Measurements from ENCODE around the gene ASCC1. TPM values are rescaled to one million over a fixed set of nuclear protein-coding genes. Genes with fewer than 3 reads are reported as not detected.

The ASCC1 gene
- total and polyA plus RNA-seq, 2 donors (not counting 1 experiment from before 2014, with no cell fraction given) = 17.9 to 28.1 TPM

DNA sequence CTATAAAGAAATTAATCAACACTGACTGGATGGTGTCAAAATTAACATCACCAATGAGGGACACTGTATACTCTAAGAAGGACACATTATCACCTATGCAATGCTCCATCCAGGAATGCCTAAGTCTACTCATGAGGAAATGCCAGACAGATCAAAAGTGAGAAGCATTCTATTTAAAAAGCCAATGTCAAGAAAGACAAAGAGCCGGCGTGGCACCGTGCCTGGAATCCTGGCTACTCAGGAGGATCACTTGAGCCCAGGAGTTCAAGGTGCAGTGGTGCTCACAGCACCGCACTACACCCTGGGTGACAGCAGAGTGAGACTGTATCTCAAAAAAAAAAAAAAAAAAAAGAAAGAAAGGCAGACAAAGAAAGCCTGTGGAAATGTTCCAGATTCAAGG, 45.8 kb downstream of the ASCC1 start:
- DNase-seq (no peak), ATAC-seq (ENCODE audit: low read depth) (no peak)
- H3K36me3 ChIP-seq (replicated peaks in 1 of 2; ENCODE audit: control extremely low read depth in 1 of 2, control insufficient read depth in 1 of 2, extremely low read depth in 1 of 2, insufficient read depth in 2 of 2, low read length in 1 of 2) = peaks cover 0 to 14% of the 10 kb centered on the region in 2 experiments
- H3K9me3 ChIP-seq (ENCODE audit: control extremely low read depth in 1 of 3, control insufficient read depth in 2 of 3, insufficient read depth in 1 of 3, low read length in 2 of 3) = no peaks in the 10 kb centered on the region
- Mint-ChIP-seq H3K27ac (no peak overlapping the region), H3K4me1 (peaks cover 14% of the 10 kb centered on the region), H3K9me3 (ENCODE audit: insufficient read depth) (no peaks in the 10 kb centered on the region), H3K27me3 (no peaks in the 10 kb centered on the region), H3K4me3 (no peak overlapping the region)
- H3K4me2 ChIP-seq (replicated peaks; ENCODE audit: low read depth, low read length, poor library complexity, severe bottlenecking) = no peak overlapping the region
- CTCF ChIA-PET = no interaction called here
- H3K27ac ChIP-seq (ENCODE audit: low read length in 2 of 2) = no peak overlapping the region
- no peak overlapping the region for H2AFZ ChIP-seq (ENCODE audit: insufficient read depth, low read depth, low read length, poor library complexity, severe bottlenecking)
- H3K4me1 ChIP-seq (ENCODE audit: control insufficient read depth in 2 of 2, insufficient read depth in 2 of 2, low read length in 2 of 2) = peaks cover 12% of the 10 kb centered on the region in 2 donors
- 100% methylated on average over 3 of the region's 4 CpGs for WGBS (ENCODE audit: insufficient coverage)
- H4K20me1 ChIP-seq (ENCODE audit: control insufficient read depth, insufficient read depth, low read length, poor library complexity, severe bottlenecking) = no peaks in the 10 kb centered on the region
- no peak for TF ChIP-seq EZH2 (IDR thresholded peaks at IDR 0.05; ENCODE audit: borderline replicate concordance, insufficient read depth, low read depth, low read length, poor library complexity, severe bottlenecking)
- TF ChIP-seq, protein P1, sequence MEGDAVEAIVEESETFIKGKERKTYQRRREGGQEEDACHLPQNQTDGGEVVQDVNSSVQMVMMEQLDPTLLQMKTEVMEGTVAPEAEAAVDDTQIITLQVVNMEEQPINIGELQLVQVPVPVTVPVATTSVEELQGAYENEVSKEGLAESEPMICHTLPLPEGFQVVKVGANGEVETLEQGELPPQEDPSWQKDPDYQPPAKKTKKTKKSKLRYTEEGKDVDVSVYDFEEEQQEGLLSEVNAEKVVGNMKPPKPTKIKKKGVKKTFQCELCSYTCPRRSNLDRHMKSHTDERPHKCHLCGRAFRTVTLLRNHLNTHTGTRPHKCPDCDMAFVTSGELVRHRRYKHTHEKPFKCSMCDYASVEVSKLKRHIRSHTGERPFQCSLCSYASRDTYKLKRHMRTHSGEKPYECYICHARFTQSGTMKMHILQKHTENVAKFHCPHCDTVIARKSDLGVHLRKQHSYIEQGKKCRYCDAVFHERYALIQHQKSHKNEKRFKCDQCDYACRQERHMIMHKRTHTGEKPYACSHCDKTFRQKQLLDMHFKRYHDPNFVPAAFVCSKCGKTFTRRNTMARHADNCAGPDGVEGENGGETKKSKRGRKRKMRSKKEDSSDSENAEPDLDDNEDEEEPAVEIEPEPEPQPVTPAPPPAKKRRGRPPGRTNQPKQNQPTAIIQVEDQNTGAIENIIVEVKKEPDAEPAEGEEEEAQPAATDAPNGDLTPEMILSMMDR (IDR thresholded peaks at IDR 0.05) = no peak
- POLR2A ChIA-PET = no interaction called here
- H3K9ac ChIP-seq (ENCODE audit: low read length) = no peak overlapping the region
- H3K4me3 ChIP-seq (ENCODE audit: control extremely low read depth in 1 of 5, extremely low read depth in 1 of 5, insufficient read depth in 1 of 5, low read depth in 2 of 5, low read length in 4 of 5) = no peak overlapping the region
- intact Hi-C loops (cut with micrococcal nuclease) = no loop called here
- no peaks in the 10 kb centered on the region for H3K27me3 ChIP-seq (replicated peaks in 1 of 4; ENCODE audit: control extremely low read depth in 1 of 4, control insufficient read depth in 3 of 4, insufficient read depth in 4 of 4, low read length in 3 of 4)
- peaks cover 10% of the 10 kb centered on the region for H3K79me2 ChIP-seq (ENCODE audit: control insufficient read depth, insufficient read depth, low read length)

DNA sequence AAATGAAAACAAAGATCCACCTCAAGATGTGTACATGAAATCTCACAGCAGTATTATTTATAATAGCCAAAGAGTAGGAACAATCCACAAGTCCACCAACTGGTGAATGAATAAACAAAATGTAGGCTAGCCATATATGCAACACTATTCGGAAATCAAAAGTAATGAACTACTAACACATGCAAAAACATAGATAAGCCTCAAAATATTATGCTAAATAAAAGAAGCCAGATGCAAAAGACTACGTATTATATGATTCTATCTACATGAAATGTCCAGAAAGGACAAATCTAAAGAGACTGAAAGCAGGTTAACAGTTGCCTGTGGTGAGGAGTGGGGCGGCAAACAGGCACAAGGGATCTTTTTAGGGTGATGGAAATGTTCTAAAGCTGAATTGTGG, 49.0 kb downstream of the ASCC1 start:
- H3K9ac ChIP-seq (ENCODE audit: low read length) = no peak overlapping the region
- no peak overlapping the region for H2AFZ ChIP-seq (ENCODE audit: insufficient read depth, low read depth, low read length, poor library complexity, severe bottlenecking)
- no peak overlapping the region for H3K4me2 ChIP-seq (replicated peaks; ENCODE audit: low read depth, low read length, poor library complexity, severe bottlenecking)
- Mint-ChIP-seq H3K4me1 (peaks cover 3% of the 10 kb centered on the region), H3K27ac (no peak overlapping the region), H3K9me3 (ENCODE audit: insufficient read depth) (no peaks in the 10 kb centered on the region), H3K4me3 (no peak overlapping the region), H3K27me3 (no peaks in the 10 kb centered on the region)
- ChIA-PET CTCF (interaction anchor here (0.7 kb wide), 1 partner anchor 99 kb away, joined by 3 read pairs; no protein-coding TSS in a partner anchor), POLR2A (interaction anchor here (0.6 kb wide), 2 partner anchors 42 to 107 kb away, joined by 3 to 10 read pairs; partner anchors contain the start of gene DDIT4)
- no peaks in the 10 kb centered on the region for H4K20me1 ChIP-seq (ENCODE audit: control insufficient read depth, insufficient read depth, low read length, poor library complexity, severe bottlenecking)
- no peaks in the 10 kb centered on the region for H3K9me3 ChIP-seq (ENCODE audit: control extremely low read depth in 1 of 3, control insufficient read depth in 2 of 3, insufficient read depth in 1 of 3, low read length in 2 of 3)
- H3K4me1 ChIP-seq (ENCODE audit: control insufficient read depth in 2 of 2, insufficient read depth in 2 of 2, low read length in 2 of 2) = no peaks in the 10 kb centered on the region
- no peak overlapping the region for H3K27ac ChIP-seq (ENCODE audit: low read length in 2 of 2)
- no peak for TF ChIP-seq EZH2 (IDR thresholded peaks at IDR 0.05; ENCODE audit: borderline replicate concordance, insufficient read depth, low read depth, low read length, poor library complexity, severe bottlenecking)
- TF ChIP-seq, protein P1 (IDR thresholded peaks at IDR 0.05) = no peak
- DNase-seq (no peak), ATAC-seq (ENCODE audit: low read depth) (no peak)
- no peak overlapping the region for H3K4me3 ChIP-seq (ENCODE audit: control extremely low read depth in 1 of 5, extremely low read depth in 1 of 5, insufficient read depth in 1 of 5, low read depth in 2 of 5, low read length in 4 of 5)
- H3K36me3 ChIP-seq (replicated peaks in 1 of 2; ENCODE audit: control extremely low read depth in 1 of 2, control insufficient read depth in 1 of 2, extremely low read depth in 1 of 2, insufficient read depth in 2 of 2, low read length in 1 of 2) = peaks cover 0 to 14% of the 10 kb centered on the region in 2 experiments
- H3K27me3 ChIP-seq (replicated peaks in 1 of 4; ENCODE audit: control extremely low read depth in 1 of 4, control insufficient read depth in 3 of 4, insufficient read depth in 4 of 4, low read length in 3 of 4) = no peaks in the 10 kb centered on the region
- intact Hi-C loops (cut with micrococcal nuclease) = no loop called here
- peaks cover 10% of the 10 kb centered on the region for H3K79me2 ChIP-seq (ENCODE audit: control insufficient read depth, insufficient read depth, low read length)
- no CpG with 5 or more reads among the region's 3 CpGs for WGBS (ENCODE audit: insufficient coverage)
